Measurements from ENCODE around the gene DMBT1.

DNA sequence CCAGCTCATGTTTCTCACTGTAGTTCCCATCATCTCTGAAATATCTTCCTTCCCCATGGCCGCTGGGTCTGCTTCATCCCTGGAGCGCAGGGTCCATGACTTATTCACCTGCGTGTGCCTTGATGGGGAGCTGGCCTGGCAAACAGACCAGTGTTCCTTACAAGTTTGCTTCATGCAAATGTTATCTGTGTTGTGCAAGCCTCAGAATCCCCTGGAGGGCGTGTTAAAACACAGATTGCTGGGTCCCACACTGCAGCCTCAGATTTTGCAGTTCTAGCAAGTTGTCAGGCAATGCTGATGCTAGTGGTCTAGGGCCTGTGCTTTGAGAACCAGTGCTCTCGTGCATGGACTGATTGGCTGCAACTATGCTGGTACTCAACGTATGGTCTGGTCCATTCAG is 7.2 kb upstream of the DMBT1 start:
- TF ChIP-seq, protein P1, sequence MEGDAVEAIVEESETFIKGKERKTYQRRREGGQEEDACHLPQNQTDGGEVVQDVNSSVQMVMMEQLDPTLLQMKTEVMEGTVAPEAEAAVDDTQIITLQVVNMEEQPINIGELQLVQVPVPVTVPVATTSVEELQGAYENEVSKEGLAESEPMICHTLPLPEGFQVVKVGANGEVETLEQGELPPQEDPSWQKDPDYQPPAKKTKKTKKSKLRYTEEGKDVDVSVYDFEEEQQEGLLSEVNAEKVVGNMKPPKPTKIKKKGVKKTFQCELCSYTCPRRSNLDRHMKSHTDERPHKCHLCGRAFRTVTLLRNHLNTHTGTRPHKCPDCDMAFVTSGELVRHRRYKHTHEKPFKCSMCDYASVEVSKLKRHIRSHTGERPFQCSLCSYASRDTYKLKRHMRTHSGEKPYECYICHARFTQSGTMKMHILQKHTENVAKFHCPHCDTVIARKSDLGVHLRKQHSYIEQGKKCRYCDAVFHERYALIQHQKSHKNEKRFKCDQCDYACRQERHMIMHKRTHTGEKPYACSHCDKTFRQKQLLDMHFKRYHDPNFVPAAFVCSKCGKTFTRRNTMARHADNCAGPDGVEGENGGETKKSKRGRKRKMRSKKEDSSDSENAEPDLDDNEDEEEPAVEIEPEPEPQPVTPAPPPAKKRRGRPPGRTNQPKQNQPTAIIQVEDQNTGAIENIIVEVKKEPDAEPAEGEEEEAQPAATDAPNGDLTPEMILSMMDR (IDR thresholded peaks at IDR 0.05) = no peak
- TF ChIP-seq IRF2 (CRISPR knock-in tag; IDR thresholded peaks at IDR 0.05; ENCODE audit: borderline replicate concordance, low read depth) = no peak
